Measurements from ENCODE around the gene PDZD7.

GRCh38 chr10:101031128-101031795 lies at the start of gene PDZD7, which contains the start of gene SFXN3:
- TF ChIP-seq, protein P1, sequence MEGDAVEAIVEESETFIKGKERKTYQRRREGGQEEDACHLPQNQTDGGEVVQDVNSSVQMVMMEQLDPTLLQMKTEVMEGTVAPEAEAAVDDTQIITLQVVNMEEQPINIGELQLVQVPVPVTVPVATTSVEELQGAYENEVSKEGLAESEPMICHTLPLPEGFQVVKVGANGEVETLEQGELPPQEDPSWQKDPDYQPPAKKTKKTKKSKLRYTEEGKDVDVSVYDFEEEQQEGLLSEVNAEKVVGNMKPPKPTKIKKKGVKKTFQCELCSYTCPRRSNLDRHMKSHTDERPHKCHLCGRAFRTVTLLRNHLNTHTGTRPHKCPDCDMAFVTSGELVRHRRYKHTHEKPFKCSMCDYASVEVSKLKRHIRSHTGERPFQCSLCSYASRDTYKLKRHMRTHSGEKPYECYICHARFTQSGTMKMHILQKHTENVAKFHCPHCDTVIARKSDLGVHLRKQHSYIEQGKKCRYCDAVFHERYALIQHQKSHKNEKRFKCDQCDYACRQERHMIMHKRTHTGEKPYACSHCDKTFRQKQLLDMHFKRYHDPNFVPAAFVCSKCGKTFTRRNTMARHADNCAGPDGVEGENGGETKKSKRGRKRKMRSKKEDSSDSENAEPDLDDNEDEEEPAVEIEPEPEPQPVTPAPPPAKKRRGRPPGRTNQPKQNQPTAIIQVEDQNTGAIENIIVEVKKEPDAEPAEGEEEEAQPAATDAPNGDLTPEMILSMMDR (IDR thresholded peaks at IDR 0.05; ENCODE audit: low read depth, low read length, poor library complexity, severe bottlenecking): no peak
- peak; percentile 67; the same call in 1 of the 2 replicates for TF ChIP-seq EZH2phosphoT487 (IDR thresholded peaks at IDR 0.05; ENCODE audit: borderline replicate concordance, low read length)
